OCI-LY1 (cell line): ENCODE data around the gene TMEM203.

Source experiments
- H2AFZ ChIP-seq: fragments of 200-600 bp; sonication (generic), shearing (Covaris generic); 2 replicates; pipeline ENCODE4 v1.6.0; 2014; ENCODE audit warnings: antibody characterized with exemption, mild to moderate bottlenecking, low read length
- H3F3A ChIP-seq: fragments of 200-600 bp; sonication (generic), shearing (Covaris generic); 2 replicates; pipeline ENCODE4 v1.6.0; 2014; ENCODE audit warnings: mild to moderate bottlenecking, antibody characterized with exemption, low read length, moderate library complexity; ENCODE audit not compliant: insufficient read depth
- H3K27ac ChIP-seq: fragments of 200-600 bp; sonication (generic); 2 replicates; pipeline ENCODE4 v1.5.1; 2014; ENCODE audit warnings: low read length, mixed run types, mild to moderate bottlenecking, low read depth; ENCODE audit not compliant: poor library complexity, severe bottlenecking
- H3K27me3 ChIP-seq: fragments of 200-600 bp; sonication (generic); 2 replicates; pipeline ENCODE4 v1.6.0; 2014; ENCODE audit warnings: antibody characterized with exemption, mild to moderate bottlenecking, low read length, moderate library complexity; ENCODE audit not compliant: insufficient read depth
- H3K36me3 ChIP-seq: fragments of 200-600 bp; sonication (generic); 2 replicates; pipeline ENCODE4 v1.6.1; 2014; ENCODE audit warnings: mild to moderate bottlenecking, antibody characterized with exemption, low read length, moderate library complexity, mixed read lengths; ENCODE audit not compliant: insufficient read depth
- H3K4me1 ChIP-seq: fragments of 200-600 bp; sonication (generic); 2 replicates; pipeline ENCODE4 v1.5.1; 2014; ENCODE audit warnings: mild to moderate bottlenecking, low read length, moderate library complexity; ENCODE audit not compliant: insufficient read depth, severe bottlenecking
- H3K4me2 ChIP-seq: fragments of 200-600 bp; sonication (generic), shearing (Covaris generic); 2 replicates; pipeline ENCODE4 v1.6.1; 2014; ENCODE audit warnings: low read length
- H3K4me3 ChIP-seq: fragments of 200-600 bp; sonication (generic); 2 replicates; pipeline ENCODE4 v1.5.1; 2014; ENCODE audit warnings: low read length, low read depth, mild to moderate bottlenecking, mixed read lengths; ENCODE audit not compliant: poor library complexity, severe bottlenecking
- H3K79me2 ChIP-seq: fragments of 200-600 bp; shearing (Covaris generic); 2 replicates; pipeline ENCODE4 v1.6.1; 2016; ENCODE audit warnings: mixed run types, low read length, mixed read lengths; ENCODE audit not compliant: insufficient read depth
- H3K9ac ChIP-seq: fragments of 200-600 bp; sonication (generic), shearing (Covaris generic); 2 replicates; pipeline ENCODE4 v1.6.1; 2014; ENCODE audit warnings: mild to moderate bottlenecking, low read length, mixed read lengths
- H3K9me2 ChIP-seq: fragments of 200-600 bp; sonication (generic), shearing (Covaris generic); 2 replicates; pipeline ENCODE4 v1.6.1; 2014; ENCODE audit warnings: low read depth, mild to moderate bottlenecking, low read length, mixed read lengths
- H3K9me3 ChIP-seq: fragments of 200-600 bp; shearing (Covaris generic); 2 replicates; pipeline ENCODE4 v1.6.1; 2014; ENCODE audit warnings: low read length, mixed read lengths
- H4K20me1 ChIP-seq: fragments of 200-600 bp; sonication (generic), shearing (Covaris generic); 2 replicates; pipeline ENCODE4 v1.6.0; 2016; ENCODE audit warnings: mild to moderate bottlenecking, low read length; ENCODE audit not compliant: insufficient read depth
- CTCF ChIP-seq: fragments of 200-600 bp; sonication (generic), shearing (Covaris generic); IDR thresholded peaks from 2 replicates; pipeline ENCODE4 v1.5.1; 2017; ENCODE audit warnings: mild to moderate bottlenecking, antibody characterized with exemption, low read length, moderate library complexity, mixed read lengths
- EZH2 ChIP-seq: fragments of 200-600 bp; sonication (generic), shearing (Covaris generic); IDR thresholded peaks from 2 replicates; pipeline ENCODE4 v1.8.0; 2017; ENCODE audit warnings: borderline replicate concordance, mixed run types, mild to moderate bottlenecking, antibody characterized with exemption, low read length, moderate library complexity, mixed read lengths

TMEM203 gene

GRCh38 chr9:137226338-137227053 lies 21.0 kb upstream of the TMEM203 start:
- Histone ChIP-seq H3F3A (no peaks in the 10 kb centered on the region), H3K27me3 (peaks cover 10% of the 10 kb centered on the region; the same call in 1 of the 2 replicates), H4K20me1 (no peaks in the 10 kb centered on the region), H3K36me3 (no peaks in the 10 kb centered on the region), H3K79me2 (no peaks in the 10 kb centered on the region), H3K27ac (no peak overlapping the region), H3K4me2 (no peak overlapping the region), H3K4me1 (peaks cover 17% of the 10 kb centered on the region), H3K4me3 (no peak overlapping the region), H3K9me3 (no peaks in the 10 kb centered on the region), H3K9ac (no peak overlapping the region), H3K9me2 (no peaks in the 10 kb centered on the region), H2AFZ (no peak overlapping the region)
- TF ChIP-seq CTCF: no peak
- TF ChIP-seq EZH2: no peak

GRCh38 chr9:137225699-137226331 lies 20.4 kb upstream of the TMEM203 start:
- Histone ChIP-seq H3K9me3 (no peaks in the 10 kb centered on the region), H3K27me3 (peaks cover 9% of the 10 kb centered on the region; the same call in 1 of the 2 replicates), H3F3A (no peaks in the 10 kb centered on the region), H3K4me2 (no peak overlapping the region), H2AFZ (no peak overlapping the region), H4K20me1 (no peaks in the 10 kb centered on the region), H3K9me2 (no peaks in the 10 kb centered on the region), H3K9ac (no peak overlapping the region), H3K36me3 (no peaks in the 10 kb centered on the region), H3K4me3 (no peak overlapping the region), H3K27ac (no peak overlapping the region), H3K4me1 (peaks cover 17% of the 10 kb centered on the region), H3K79me2 (no peaks in the 10 kb centered on the region)
- no peak for TF ChIP-seq CTCF
- TF ChIP-seq EZH2: no peak

- no peak within 1 kb of the TSS for H2AFZ ChIP-seq
Observed at GRCh38 chr9:137224830-137225694, 19.6 kb upstream of the TMEM203 start, which contains the start of gene CYSRT1. Gene CYSRT1 (plus strand): TSS chr9:137225174. CDS start chr9:137225622, 448 bp downstream.

More at GRCh38 chr9:137224830-137225694, 19.6 kb upstream of the TMEM203 start, which contains the start of gene CYSRT1:
- Histone ChIP-seq H3K9me2 (no peaks in the 10 kb centered on the region), H4K20me1 (no peaks in the 10 kb centered on the region), H3K27me3 (peaks cover 3% of the 10 kb centered on the region; the same call in 1 of the 2 replicates), H3K4me1 (peaks cover 17% of the 10 kb centered on the region), H3F3A (no peaks in the 10 kb centered on the region), H3K9me3 (no peaks in the 10 kb centered on the region), H3K4me3 (peak within 1 kb of the TSS; percentile 81), H3K36me3 (no peaks in the 10 kb centered on the region), H3K4me2 (peak within 1 kb of the TSS; percentile 84), H3K9ac (peak within 1 kb of the TSS; percentile 91), H3K79me2 (no peaks in the 10 kb centered on the region), H3K27ac (no peak within 1 kb of the TSS)
- TF ChIP-seq CTCF (no peak), EZH2 (no peak)
